HepG2 (cell line): ENCODE data around the gene SRRT. TPM values are rescaled to one million over a fixed set of nuclear protein-coding genes. Genes with fewer than 3 reads are reported as not detected.

Experiments used
- CCAR2 ChIP-seq: fragments of 200-400 bp; formaldehyde crosslinking; optimal IDR thresholded peaks from 2 replicates; pipeline ENCODE3; 2018; ENCODE audit warnings: low read depth, mild to moderate bottlenecking, low read length, moderate library complexity
- KDM3A ChIP-seq: IDR thresholded peaks from 2 replicates; pipeline ENCODE4 v1.6.1; 2018; ENCODE audit warnings: low read depth, missing compliant biosample characterization
- KMT2B ChIP-seq: IDR thresholded peaks from 2 replicates; pipeline ENCODE4 v1.6.1; 2016; ENCODE audit warnings: missing genetic modification reagents, missing compliant biosample characterization
- MAFF ChIP-seq: IDR thresholded peaks from 2 replicates; pipeline ENCODE4 v1.6.1; 2011; ENCODE audit warnings: low read depth, low read length, improper control_type of control experiment
- MATR3 ChIP-seq: sonication (generic); formaldehyde crosslinking; IDR thresholded peaks from 2 replicates; pipeline ENCODE4 v1.4.0; 2020; ENCODE audit warnings: missing genetic modification reagents
- NFYB ChIP-seq: sonication (generic); formaldehyde crosslinking; IDR thresholded peaks from 2 replicates; pipeline ENCODE4 v1.4.0; 2020; ENCODE audit warnings: missing genetic modification reagents
- PHF5A ChIP-seq: IDR thresholded peaks from one replicate; pipeline ENCODE4 v1.6.1; 2018; ENCODE audit warnings: low read depth, missing genetic modification reagents; ENCODE audit not compliant: unreplicated experiment
- SALL2 ChIP-seq: sonication (generic); formaldehyde crosslinking; IDR thresholded peaks from 2 replicates; pipeline ENCODE4 v1.8.1; 2023; ENCODE audit warnings: mild to moderate bottlenecking, missing genetic modification reagents, inconsistent platforms
- SIN3B ChIP-seq: fragments of 150-350 bp; IDR thresholded peaks from 2 replicates; pipeline ENCODE4 v1.6.1; 2014; ENCODE audit warnings: low read length
- TBP ChIP-seq: sonication (generic); formaldehyde crosslinking; IDR thresholded peaks from 2 replicates; pipeline ENCODE4 v1.5.0; 2020; ENCODE audit warnings: missing genetic modification reagents
- ZNF136 ChIP-seq: sonication (generic); formaldehyde crosslinking; IDR thresholded peaks from 2 replicates; pipeline ENCODE4 v1.8.1; 2022; ENCODE audit warnings: low read depth, mild to moderate bottlenecking, moderate library complexity, missing genetic modification reagents
- ZNF263 ChIP-seq: sonication (generic); formaldehyde crosslinking; IDR thresholded peaks from 2 replicates; pipeline ENCODE4 v1.4.0; 2020; ENCODE audit warnings: missing genetic modification reagents
- ZNF326 ChIP-seq: sonication (generic); formaldehyde crosslinking; IDR thresholded peaks from 2 replicates; pipeline ENCODE4 v1.4.0; 2020; ENCODE audit warnings: missing genetic modification reagents, borderline replicate concordance
- ZNF34 ChIP-seq: sonication (generic); formaldehyde crosslinking; IDR thresholded peaks from 2 replicates; pipeline ENCODE4 v1.4.0; 2020; ENCODE audit warnings: mild to moderate bottlenecking, missing genetic modification reagents, borderline replicate concordance
- ZNF746 ChIP-seq: sonication (generic); formaldehyde crosslinking; IDR thresholded peaks from 2 replicates; pipeline ENCODE4 v1.8.0; 2022; ENCODE audit warnings: mild to moderate bottlenecking, missing genetic modification reagents
- ZZZ3 ChIP-seq: sonication (generic); formaldehyde crosslinking; IDR thresholded peaks from 2 replicates; pipeline ENCODE4 v1.4.0; 2020; ENCODE audit warnings: missing genetic modification reagents, mild to moderate bottlenecking, borderline replicate concordance
- polyA plus RNA-seq, 8 experiments: library from polyadenylated mRNA; depleted of rRNA in 3 of 8; stranded (reverse) in 7 of 8; unstranded in 1 of 8; fragments of >200 nt; fragmentation: Illumina TruSeq in 4 of 8; extraction: Trizol in 4 of 8; gene quantifications; 2 replicates each; pipeline versions ENCODE4 v1.2.1 to v1.2.3, GENCODE V29; 2011 to 2016; ENCODE audit warnings: low read depth in 4 of 8, missing spikeins in 1 of 8, mixed read lengths in 1 of 8; ENCODE audit not compliant: insufficient read depth in 1 of 8
- total RNA-seq, 5 experiments: library from RNA; depleted of rRNA; stranded (reverse); fragments of >200 nt; fragmentation: Illumina TruSeq; extraction: Trizol; gene quantifications; 2 replicates each; pipeline ENCODE4 v1.2.3, GENCODE V29; 2016; ENCODE audit warnings: low read depth in 1 of 5
- TF ChIP-seq, protein P1 (sequence below): sonication (generic); formaldehyde crosslinking; IDR thresholded peaks from 2 replicates; pipeline ENCODE4 v1.4.0; 2020; ENCODE audit warnings: missing genetic modification reagents
- TF ChIP-seq, protein P2 (sequence below): sonication (generic); formaldehyde crosslinking; IDR thresholded peaks from 2 replicates; pipeline ENCODE4 v1.5.0; 2020; ENCODE audit warnings: missing genetic modification reagents
- TF ChIP-seq, protein P3 (sequence below): sonication (generic); formaldehyde crosslinking; IDR thresholded peaks from 2 replicates; pipeline ENCODE4 v1.4.0; 2020; ENCODE audit warnings: missing genetic modification reagents, borderline replicate concordance
- TF ChIP-seq, protein P4 (sequence below): sonication (generic); formaldehyde crosslinking; IDR thresholded peaks from 2 replicates; pipeline ENCODE4 v1.5.0; 2020; ENCODE audit warnings: mild to moderate bottlenecking, missing genetic modification reagents, borderline replicate concordance
- TF ChIP-seq, protein P5 (sequence below): sonication (generic); formaldehyde crosslinking; IDR thresholded peaks from 2 replicates; pipeline ENCODE4 v1.5.0; 2020; ENCODE audit warnings: missing genetic modification reagents
- TF ChIP-seq, protein P6 (sequence below): sonication (generic); formaldehyde crosslinking; IDR thresholded peaks from 2 replicates; pipeline ENCODE4 v1.8.0; 2022; ENCODE audit warnings: mild to moderate bottlenecking, missing genetic modification reagents, moderate library complexity

Gene SRRT
- total and polyA plus RNA-seq, 2 of the 13 experiments (the other 11 are each of a cell fraction or from before 2014, with no cell fraction given): 26.2 to 106 TPM

DNA sequence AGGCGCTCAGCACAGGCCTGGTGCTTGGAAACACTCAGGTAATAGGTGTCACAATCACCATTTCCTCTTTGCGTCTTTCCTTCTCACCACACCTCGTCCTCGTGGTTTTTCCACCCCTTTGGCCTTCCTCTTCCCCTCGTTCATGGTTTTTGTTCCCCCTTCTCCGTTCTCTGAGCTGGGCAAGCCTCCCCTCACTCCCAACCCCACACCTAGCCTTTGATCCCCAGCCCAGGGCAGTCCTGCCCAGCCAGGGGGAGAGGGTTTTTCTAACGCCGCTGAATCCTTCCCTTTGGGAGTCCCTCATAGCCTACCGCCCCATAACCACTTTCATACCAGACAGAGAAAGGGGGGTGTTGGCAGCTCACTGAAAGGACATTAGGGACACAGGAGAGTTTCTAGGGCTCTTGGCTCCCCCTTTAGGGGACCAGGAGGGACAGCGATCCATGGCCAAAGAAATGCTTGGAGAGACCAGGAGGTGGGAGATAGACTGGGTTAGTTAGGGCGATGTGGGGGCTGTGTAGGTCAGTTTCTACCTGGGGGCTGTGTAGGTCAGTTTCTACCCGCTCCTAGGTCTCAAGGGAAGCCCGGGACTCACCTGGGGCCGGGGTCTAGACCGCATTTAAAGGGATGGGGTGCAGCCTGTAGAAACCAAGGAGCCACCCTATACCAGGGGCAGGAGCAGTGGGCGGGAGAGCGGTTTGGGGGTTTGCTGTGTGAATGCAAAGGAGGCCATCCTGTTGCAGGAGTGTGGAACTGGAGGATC is 49.0 kb upstream of the SRRT start (continued):
- TF ChIP-seq, protein P1, sequence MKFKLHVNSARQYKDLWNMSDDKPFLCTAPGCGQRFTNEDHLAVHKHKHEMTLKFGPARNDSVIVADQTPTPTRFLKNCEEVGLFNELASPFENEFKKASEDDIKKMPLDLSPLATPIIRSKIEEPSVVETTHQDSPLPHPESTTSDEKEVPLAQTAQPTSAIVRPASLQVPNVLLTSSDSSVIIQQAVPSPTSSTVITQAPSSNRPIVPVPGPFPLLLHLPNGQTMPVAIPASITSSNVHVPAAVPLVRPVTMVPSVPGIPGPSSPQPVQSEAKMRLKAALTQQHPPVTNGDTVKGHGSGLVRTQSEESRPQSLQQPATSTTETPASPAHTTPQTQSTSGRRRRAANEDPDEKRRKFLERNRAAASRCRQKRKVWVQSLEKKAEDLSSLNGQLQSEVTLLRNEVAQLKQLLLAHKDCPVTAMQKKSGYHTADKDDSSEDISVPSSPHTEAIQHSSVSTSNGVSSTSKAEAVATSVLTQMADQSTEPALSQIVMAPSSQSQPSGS (CRISPR knock-in tag): no peak
- TF ChIP-seq KDM3A (CRISPR knock-in tag) (no peak), TBP (CRISPR knock-in tag) (no peak), ZNF34 (CRISPR knock-in tag) (no peak), SIN3B (no peak), CCAR2 (no peak), KMT2B (CRISPR knock-in tag) (no peak), NFYB (CRISPR knock-in tag) (no peak), ZNF326 (no peak), PHF5A (CRISPR knock-in tag) (no peak), MAFF (no peak), ZNF136 (CRISPR knock-in tag) (no peak), ZNF263 (CRISPR knock-in tag) (no peak), ZZZ3 (no peak), ZNF746 (CRISPR knock-in tag) (no peak), SALL2 (CRISPR knock-in tag) (0 out of 2 replicates have a peak, but pooled peaks have one; percentile 26), MATR3 (no peak)
- TF ChIP-seq, protein P2, sequence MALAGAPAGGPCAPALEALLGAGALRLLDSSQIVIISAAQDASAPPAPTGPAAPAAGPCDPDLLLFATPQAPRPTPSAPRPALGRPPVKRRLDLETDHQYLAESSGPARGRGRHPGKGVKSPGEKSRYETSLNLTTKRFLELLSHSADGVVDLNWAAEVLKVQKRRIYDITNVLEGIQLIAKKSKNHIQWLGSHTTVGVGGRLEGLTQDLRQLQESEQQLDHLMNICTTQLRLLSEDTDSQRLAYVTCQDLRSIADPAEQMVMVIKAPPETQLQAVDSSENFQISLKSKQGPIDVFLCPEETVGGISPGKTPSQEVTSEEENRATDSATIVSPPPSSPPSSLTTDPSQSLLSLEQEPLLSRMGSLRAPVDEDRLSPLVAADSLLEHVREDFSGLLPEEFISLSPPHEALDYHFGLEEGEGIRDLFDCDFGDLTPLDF (CRISPR knock-in tag): no peak
- TF ChIP-seq, protein P3, sequence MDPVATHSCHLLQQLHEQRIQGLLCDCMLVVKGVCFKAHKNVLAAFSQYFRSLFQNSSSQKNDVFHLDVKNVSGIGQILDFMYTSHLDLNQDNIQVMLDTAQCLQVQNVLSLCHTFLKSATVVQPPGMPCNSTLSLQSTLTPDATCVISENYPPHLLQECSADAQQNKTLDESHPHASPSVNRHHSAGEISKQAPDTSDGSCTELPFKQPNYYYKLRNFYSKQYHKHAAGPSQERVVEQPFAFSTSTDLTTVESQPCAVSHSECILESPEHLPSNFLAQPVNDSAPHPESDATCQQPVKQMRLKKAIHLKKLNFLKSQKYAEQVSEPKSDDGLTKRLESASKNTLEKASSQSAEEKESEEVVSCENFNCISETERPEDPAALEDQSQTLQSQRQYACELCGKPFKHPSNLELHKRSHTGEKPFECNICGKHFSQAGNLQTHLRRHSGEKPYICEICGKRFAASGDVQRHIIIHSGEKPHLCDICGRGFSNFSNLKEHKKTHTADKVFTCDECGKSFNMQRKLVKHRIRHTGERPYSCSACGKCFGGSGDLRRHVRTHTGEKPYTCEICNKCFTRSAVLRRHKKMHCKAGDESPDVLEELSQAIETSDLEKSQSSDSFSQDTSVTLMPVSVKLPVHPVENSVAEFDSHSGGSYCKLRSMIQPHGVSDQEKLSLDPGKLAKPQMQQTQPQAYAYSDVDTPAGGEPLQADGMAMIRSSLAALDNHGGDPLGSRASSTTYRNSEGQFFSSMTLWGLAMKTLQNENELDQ (CRISPR knock-in tag): no peak
- TF ChIP-seq, protein P4, sequence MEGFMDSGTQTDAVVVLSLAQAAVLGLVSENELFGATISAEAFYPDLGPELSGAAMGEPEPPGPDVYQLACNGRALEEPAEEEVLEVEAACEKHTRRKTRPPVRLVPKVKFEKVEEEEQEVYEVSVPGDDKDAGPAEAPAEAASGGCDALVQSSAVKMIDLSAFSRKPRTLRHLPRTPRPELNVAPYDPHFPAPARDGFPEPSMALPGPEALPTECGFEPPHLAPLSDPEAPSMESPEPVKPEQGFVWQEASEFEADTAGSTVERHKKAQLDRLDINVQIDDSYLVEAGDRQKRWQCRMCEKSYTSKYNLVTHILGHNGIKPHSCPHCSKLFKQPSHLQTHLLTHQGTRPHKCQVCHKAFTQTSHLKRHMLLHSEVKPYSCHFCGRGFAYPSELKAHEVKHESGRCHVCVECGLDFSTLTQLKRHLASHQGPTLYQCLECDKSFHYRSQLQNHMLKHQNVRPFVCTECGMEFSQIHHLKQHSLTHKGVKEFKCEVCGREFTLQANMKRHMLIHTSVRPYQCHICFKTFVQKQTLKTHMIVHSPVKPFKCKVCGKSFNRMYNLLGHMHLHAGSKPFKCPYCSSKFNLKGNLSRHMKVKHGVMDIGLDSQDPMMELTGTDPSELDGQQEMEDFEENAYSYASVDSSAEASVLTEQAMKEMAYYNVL (CRISPR knock-in tag): no peak
- TF ChIP-seq, protein P5, sequence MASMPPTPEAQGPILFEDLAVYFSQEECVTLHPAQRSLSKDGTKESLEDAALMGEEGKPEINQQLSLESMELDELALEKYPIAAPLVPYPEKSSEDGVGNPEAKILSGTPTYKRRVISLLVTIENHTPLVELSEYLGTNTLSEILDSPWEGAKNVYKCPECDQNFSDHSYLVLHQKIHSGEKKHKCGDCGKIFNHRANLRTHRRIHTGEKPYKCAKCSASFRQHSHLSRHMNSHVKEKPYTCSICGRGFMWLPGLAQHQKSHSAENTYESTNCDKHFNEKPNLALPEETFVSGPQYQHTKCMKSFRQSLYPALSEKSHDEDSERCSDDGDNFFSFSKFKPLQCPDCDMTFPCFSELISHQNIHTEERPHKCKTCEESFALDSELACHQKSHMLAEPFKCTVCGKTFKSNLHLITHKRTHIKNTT (CRISPR knock-in tag): no peak
- TF ChIP-seq, protein P6, sequence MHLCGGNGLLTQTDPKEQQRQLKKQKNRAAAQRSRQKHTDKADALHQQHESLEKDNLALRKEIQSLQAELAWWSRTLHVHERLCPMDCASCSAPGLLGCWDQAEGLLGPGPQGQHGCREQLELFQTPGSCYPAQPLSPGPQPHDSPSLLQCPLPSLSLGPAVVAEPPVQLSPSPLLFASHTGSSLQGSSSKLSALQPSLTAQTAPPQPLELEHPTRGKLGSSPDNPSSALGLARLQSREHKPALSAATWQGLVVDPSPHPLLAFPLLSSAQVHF (CRISPR knock-in tag): no peak
